OCI-M2 (cell line): ENCODE results near the gene CNOT2.
"Not testable (repeated sequence)": the region's sequence is repeated elsewhere in the genome, so short reads cannot be mapped to it uniquely, and the experiment has no call there.

Experiments used
- DNase-seq: peaks from one replicate; lab custom pipeline; 2025; ENCODE audit not compliant: unreplicated experiment; lab: John Stamatoyannopoulos, UW

CNOT2 gene

DNA sequence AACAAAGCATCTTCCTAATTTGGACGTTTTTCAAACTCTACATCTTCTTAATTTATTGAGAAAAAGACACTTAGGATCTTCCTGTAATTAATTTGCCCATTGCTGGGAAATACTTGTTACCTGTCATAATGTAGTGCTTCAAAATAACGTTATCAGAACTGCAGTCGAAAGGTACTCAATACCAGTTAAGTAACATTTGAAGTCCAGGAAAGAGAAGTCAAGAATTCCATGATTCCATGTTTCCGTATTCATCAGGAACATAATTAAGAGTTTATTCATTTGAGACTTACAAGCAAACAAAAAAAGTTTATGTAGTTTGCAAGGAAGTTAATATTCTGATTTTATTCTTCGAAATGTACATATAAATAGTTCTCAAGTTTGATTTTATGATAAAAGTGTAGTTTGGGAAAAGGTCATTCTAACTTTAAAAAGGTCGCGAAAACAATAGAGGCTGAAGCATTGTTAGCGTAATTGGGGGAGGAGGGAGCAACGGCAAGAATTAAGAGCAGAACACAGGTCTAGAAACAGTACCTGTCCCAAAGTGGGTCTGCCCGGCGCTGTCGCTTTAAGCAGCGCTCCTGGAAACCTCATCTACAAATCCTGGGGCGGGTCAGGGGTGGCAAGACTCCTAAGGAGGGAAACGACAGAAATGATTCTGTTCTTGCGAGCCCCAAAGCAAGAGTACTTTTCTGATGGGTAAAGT lies 121.6 kb downstream of the CNOT2 start:
- DNase-seq, result no peak

DNA sequence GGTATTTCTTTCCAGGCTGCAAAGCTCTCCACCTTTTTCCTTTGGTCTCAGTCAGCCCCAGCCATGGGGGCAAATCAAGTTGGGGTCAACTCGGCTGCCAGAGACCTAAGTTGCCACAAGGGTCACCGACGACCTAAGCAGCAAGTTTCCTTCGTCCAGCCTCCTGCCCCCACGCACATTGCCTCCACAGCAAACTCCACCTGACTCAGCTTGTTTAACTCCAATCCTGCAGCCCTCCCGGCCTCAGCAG lies 122.1 kb downstream of the CNOT2 start:
- DNase-seq, result no peak

DNA sequence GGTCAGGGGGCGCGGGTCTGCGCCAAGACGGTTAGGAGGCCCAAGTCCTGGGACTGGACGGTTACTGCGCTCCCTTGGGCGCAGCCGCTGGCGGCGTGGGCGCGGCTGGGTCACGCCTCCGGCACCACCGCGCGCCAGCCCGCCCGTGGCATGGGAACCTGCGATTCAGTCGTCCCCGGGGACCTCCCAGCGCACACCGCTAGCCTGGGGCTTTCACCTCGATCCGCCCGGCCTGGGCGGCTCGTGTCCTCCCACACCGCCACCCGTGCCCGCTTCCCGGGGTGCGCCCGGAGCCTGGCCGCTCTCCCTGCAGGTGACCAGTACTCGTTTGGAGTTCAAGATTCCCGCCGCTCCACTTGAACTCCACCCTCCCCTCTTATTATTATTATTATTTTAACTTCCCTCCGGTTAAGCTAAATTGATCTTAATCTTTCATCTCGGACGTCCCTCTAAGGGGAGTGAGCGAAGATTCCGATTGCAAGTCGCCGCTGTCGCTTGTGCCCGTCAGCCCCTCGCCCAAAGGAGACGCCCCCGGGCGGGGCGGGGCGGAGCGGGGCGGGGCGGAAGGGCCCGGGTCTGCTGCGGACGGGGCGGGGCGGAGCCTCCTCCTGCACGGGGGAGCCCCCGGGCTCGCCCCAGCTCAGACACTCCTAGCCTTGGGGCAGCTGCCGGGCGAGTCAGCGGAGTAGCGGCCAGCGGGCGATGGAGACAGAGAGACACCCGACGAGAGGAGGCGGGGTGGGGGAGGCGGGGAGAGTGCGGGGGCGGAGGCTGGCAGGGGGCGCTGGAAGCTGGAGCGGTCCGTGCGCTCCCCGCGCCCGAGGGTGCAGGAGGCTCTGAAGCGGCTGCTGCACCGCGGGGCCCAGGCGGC lies 122.7 kb downstream of the CNOT2 start, which contains the start of gene KCNMB4:
Gene KCNMB4 (plus strand): TSS at position 643 of the 871 bp plus-strand sequence. CDS start 445 bp downstream, outside the sequence.
- DNase-seq, result peak; percentile 35

DNA sequence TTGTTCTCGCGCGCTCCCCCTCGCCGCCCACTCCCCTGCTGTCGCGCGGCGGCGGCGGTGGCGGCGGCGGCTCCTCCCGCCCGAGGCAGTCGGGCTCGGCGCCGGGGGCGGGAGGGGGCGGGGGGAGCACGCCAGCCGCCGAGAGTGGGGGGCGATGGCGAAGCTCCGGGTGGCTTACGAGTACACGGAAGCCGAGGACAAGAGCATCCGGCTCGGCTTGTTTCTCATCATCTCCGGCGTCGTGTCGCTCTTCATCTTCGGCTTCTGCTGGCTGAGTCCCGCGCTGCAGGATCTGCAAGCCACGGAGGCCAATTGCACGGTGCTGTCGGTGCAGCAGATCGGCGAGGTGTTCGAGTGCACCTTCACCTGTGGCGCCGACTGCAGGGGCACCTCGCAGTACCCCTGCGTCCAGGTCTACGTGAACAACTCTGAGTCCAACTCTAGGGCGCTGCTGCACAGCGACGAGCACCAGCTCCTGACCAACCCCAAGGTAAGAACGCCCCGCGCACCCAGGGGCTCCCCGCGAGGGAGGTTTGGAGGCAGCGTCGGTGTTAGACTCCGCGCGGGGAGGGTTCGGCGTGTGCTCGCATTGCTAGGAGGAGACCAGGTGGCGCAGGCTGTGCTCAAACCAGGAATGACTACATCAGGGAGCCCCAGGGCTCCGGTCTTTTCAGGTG lies 123.5 kb downstream of the CNOT2 start:
- DNase-seq, result no peak

DNA sequence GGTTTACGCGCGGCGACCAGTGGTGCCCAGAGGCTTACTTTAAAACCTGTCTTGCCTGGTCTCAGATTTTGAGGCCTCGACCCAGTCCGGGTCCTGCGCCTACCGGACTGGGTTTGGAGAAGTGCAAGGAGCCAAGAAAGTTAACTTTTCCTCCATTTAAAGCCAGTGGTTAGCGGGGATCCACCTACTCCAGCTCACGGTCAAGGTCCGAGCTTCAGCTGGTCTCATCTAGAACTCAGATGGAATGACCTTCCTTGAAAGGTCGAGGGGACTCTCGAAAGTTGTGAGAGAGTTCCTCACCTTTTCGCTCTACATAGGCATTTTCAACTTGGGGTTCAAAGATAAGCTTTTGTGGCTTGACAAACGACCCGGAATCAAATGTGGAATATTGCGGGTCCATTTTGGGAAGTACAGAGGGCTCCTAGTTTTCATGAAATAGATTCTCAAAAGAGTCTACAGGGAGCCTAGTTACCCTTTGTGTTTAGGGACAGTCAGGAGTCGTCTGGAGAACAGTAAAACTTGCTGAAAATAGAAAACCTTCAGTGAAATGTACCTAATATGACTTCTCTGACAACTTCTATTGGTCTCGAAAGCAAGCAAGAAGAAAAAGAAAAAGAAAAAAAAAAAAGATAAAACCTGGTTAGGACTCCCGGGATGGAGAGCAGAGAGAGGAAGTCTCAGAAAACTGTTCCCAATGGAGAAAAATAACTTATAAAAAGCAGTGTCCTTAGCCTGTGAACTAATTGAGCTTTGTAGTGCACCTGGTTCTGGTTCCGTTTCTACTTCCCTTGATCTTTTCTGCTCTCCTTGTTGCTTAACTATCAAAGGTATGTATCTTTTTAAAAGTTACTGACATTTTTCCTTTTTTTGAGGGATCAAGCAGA lies 124.3 kb downstream of the CNOT2 start:
- DNase-seq, result no peak

DNA sequence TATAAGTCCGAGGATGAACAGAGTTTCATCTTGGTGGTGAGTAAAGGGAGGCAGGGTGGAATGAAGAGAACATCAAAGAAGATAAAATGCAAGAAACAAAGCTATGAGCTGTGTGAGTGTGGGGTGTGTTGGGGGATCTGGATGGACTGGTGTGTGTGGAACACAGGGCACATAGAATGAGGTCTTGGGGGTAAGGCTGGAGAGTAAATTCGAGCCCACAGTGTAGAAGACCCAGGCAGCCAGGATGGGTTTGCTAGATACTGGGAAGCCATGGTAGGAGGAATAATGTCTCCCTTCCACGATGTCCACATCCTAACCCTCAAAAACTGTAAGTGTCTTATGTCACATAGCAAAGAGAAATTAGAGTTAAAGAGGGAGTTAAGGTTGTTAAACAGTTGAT lies 129.6 kb downstream of the CNOT2 start:
- DNase-seq, result no peak

DNA sequence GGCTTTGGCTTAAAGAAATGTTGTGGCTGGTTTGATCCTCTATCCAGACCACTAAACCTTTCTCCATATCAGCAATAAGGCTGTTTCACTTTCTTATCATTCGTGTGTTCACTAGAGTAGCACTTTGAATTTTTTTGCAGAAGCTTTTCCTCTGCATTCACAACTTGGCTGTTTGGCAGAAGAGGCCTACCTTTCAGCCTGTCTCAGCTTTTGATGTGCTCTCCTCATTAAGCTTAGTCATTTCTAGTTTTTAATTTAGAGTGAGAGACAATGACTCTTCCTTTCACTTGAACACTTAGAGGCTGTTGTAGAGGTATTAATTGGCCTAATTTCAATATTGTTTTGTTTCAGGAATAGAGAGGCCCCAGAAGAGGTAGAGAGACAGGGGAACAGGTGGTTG lies 136.6 kb downstream of the CNOT2 start:
- DNase-seq, result no peak

DNA sequence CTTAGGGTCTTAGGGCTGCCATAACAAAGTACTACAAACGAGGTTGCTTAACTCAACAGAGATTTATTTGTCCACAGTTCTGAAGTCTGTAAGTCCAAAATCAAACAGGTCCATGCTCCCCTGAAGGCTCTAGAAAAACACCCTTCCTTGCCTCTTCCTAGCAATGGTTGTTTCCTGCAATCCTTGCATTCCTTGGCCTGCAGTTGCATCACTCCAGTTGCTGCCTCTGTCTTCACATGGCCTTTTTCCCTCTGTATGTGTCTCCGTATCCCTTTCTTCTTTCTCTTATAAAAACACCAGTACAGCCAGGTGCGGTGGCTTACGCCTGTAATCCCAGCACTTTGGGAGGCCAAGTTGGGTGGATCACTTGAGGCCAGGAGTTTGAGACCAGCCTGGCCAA lies 140.3 kb downstream of the CNOT2 start:
- DNase-seq, result no peak

DNA sequence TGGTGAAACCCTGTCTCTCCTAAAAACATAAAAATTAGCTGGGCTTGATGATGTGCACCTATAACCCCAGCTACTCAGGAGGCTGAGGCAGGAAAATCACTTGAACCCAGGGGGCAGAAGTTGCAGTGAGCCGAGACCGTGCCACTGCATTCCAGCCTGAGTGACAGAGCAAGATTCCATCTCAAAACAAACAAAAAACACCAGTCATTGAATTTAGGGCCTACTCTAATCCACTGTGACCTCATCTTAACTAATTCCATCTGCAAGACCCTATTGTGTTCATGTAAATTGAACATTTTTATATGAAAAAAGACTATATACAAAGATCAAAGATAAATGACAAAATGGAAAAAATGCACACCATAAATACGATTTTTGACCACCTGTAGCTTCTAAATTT lies 140.7 kb downstream of the CNOT2 start:
- no peak for DNase-seq

DNA sequence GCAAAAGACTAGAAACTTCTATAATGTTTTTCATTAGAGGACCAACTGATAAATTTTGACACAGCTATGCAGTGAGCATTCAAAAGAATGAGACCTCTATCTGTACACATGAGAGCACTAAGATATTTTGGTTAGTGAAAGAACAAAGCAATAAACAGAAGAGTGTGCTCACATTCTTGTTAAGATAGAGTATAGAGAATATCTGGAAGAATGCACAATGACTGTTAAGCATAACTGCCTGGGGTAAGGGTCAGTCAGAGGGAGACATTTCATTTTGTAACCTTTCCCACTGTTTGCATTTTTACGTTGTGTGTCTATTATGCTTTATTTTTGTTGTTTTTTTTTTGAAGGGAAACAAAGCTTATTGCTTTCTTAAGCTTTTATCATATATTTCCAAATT lies 143.5 kb downstream of the CNOT2 start:
- no peak for DNase-seq

DNA sequence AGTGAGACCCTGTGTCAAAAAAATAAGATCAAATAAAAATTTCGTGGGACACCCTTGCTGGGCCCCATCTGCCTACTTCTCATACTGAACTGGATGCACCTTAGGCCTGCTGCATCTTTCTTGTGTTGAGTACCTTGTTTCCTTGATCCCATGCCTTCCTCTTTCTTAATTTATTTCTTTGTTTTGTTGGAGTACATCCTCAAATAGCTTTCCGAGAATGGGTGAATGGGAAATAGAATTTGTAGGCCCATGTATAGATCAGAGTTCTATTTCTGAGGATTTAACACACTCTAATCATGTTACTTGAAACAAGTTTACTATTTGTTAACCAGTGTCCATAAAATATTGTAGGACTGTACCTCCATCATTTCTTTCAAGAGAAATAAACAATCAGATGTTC lies 146.4 kb downstream of the CNOT2 start:
- no peak for DNase-seq

DNA sequence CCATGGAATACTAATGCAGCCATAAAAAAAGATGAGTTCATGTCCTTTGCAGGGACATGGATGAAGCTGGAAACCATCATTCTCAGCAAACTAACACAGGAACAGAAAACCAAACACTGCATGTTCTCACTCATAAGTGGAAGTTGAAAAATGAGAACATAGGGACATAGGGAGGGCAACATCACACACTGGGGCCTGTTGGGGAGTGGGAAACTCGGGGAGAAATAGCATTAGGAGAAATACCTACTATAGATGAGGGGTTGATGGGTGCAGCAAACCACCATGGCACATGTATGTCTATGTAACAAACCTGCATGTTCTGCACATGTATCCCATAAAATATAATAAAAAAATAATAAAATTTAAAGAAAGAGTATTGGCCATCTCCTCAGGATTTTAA lies 149.4 kb downstream of the CNOT2 start:
- not testable (repeated sequence) for DNase-seq

DNA sequence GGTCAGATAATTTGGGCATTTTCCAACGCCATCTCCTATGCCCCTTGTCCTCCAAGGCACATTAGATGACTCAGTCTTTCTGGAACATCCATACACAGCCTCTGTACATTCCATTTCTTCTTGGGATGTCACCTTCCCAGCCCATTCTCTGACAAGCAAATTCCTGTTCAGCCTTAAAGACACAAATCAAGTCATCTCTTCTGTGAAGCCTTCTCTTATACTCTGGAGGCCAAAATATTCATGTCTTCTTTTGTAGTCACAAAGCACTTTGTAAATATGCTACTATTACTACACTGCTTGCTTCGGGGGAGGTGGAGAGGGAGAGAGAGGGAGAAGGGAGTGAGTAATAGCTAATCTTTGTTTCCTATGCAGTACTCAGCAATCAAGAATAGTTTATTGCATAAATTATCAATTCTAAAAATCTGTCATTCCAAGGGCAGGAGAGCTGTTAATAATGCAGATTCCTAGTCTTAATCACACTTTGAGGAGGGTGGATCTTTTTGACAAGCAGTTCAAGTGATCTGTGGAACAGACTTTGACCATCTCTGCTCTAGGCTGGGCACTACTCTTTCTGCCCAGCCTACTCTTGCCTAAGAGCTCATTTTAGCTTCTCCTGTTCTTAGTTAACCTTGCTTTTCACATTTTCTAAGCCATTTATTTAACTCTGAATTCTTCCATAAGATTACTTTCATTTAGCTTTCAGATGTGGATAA lies 150.7 kb downstream of the CNOT2 start:
- no peak for DNase-seq

DNA sequence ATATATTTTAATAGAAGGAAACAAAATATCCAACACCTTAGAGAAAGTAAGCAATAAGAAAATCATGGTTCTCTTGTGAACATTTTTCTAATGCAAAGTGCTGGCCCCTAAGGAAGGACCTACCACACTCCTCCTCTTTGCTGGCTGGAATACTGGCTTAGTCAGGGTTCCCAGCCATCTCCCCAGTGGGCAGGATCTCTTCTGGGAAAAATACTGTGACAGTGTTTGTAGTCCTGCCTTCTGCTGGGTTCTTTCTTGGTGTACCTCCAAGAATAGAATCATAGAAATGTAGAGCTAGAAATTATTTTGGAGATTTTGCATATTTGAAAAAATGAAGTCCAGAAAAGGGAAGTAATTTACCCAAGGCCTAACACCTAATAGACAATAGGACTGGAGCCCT lies 154.8 kb downstream of the CNOT2 start:
- no peak for DNase-seq

DNA sequence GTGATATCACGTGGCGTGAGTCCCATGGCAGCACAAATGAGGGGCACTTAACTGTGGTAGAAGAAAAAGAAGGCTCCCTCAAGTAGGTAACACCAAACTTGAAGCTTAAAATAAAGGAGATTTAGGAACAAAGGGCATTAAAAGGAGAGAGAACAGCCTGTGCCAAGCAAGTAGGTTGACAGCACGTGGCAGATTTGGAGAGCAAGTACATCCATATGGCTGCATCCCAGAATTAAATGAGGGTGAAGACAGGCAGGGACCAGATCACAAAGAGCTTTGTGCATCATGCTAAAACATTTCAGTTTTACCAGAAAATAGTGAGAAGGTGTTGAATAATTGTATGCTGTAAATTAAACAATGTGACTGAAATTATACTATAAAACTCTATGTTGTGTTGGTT lies 155.6 kb downstream of the CNOT2 start:
- no peak for DNase-seq

DNA sequence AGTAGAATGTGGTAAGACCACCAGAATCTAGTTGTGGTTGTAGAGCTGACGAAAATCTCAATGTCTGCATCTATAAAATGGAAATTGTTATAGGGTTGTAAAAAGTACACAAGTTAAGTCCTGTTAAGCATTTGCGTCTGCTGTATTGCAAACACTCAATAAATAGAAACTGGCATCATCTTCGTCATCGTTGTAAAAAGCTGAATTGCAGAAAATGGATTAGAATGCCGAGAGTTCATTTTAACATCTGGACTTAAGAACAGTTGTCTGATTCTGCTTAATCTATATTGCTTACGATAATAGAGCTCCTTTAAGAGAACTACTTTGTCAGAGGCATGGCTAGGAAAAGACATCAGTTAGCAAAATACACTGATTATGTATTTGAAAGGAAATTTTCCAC lies 156.1 kb downstream of the CNOT2 start:
- DNase-seq, result no peak

DNA sequence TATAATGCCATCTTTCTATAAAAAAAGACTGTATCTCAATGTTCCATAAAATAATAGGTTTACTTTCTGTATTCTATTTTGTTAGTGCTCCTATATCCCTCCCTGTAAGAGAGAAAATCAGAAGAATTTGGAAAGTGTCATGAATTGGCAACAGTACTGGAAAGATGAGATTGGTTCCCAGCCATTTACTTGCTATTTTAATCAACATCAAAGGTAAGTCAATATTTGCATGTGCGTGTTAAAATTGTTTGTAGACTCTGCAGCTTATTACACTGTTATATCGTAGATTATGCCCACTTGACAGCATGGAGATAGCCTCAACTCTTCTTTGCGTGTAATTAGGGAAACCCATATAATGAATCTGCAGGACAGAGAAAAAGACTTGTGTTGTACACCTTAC lies 156.9 kb downstream of the CNOT2 start:
- DNase-seq, result no peak

DNA sequence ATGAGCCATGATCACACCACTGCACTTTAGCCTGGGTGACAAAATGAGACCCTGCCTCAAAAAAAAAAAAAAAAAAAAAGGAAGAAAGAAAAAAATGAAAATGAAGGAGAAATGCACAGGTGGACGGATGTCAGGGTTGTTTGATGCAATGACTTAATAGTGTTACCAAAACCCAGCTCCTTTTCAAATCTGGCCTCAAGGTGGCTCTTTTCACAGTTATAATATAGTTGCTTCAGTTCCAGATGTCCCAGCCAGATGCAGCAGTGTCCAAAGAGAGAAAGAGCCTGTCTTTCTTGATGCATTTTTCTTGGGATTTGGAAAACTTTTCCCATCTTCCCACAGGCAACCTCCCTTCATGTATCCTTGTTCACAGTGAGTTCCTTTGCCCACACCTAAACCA lies 159.4 kb downstream of the CNOT2 start:
- DNase-seq, result no peak

DNA sequence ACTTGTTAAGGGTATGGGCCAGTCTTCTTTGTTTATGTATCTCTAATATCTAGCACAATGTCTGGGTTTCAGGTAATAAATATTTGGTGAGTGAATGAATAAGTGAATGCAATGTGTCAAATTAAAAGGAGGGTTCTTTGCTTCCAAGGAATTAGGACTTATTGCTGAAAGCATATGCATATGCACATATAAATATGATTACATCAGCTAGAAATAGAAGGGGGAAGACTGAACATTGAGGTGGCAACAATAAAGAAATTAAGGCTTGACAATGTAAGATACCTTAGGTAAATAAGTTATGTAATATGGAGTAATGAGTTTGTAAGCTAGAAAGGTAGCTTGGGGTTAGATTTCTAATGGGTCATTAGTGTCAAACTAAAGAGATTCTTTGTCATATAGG lies 160.6 kb downstream of the CNOT2 start:
- no peak for DNase-seq
